Measurements from ENCODE around the gene STX10. TPM values are rescaled to one million over a fixed set of nuclear protein-coding genes. Genes with fewer than 3 reads are reported as not detected.
A peak's percentile ranks its signal among the peaks of the same experiment; 100 is the strongest.

The STX10 gene
- total RNA-seq, 2 donors from 2014 or later = 30.8 to 83.4 TPM

DNA sequence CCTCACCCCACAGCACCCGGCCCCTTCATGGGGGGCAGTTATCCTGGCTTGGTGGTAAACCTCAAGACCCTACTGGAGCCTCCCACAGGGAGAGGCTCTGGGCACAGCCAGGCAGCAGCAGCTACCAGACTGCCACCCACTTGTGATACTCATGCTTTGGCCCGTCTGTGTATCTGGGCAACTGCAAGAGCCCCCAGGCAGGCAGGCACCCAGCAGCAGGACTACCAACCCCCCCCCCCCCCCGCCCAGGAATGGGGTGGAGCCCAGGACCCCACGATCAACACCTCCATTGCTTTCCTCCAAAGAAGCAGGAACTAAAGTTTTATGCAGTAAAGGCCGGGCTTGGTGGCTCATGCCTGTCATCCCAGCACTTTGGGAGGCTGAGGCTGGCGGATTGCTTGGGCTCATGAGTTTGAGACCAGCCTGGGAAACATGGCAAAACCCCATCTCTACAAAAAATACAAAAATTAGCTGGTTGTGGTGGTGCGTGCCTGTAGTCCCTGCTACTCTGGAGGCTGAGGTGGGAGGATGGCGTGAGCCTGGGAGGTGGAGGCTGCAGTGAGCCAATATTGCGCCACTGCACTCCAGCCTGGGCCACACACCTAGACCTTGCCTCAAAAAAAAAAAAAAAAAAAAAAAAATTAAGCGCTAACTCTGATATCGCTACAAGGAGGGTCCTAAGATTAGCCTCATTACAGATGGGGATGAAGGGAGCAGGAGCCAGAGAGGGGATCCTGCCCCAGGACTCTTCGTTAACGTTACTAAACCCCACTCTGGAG lies 46.4 kb downstream of the STX10 start:
- no peaks in the 10 kb centered on the region for H3K27me3 ChIP-seq (replicated peaks; ENCODE audit: insufficient read depth)
- H3K4me3 ChIP-seq = peak overlapping the region; percentile 29
- DNase-seq (ENCODE audit: low spot score) (no peak), ATAC-seq (ENCODE audit: insufficient number of reproducible peaks, low FRiP score, low read depth) (no peak)
- H3K9me3 ChIP-seq = no peaks in the 10 kb centered on the region
- H3K27ac ChIP-seq = peak overlapping the region; percentile 82 to 84
- no peaks in the 10 kb centered on the region for H3K36me3 ChIP-seq
- peaks cover 13 to 40% of the 10 kb centered on the region in 2 donors for H3K4me1 ChIP-seq (ENCODE audit: control insufficient read depth in 1 of 2, low read depth in 2 of 2)
- TF ChIP-seq, protein P1, sequence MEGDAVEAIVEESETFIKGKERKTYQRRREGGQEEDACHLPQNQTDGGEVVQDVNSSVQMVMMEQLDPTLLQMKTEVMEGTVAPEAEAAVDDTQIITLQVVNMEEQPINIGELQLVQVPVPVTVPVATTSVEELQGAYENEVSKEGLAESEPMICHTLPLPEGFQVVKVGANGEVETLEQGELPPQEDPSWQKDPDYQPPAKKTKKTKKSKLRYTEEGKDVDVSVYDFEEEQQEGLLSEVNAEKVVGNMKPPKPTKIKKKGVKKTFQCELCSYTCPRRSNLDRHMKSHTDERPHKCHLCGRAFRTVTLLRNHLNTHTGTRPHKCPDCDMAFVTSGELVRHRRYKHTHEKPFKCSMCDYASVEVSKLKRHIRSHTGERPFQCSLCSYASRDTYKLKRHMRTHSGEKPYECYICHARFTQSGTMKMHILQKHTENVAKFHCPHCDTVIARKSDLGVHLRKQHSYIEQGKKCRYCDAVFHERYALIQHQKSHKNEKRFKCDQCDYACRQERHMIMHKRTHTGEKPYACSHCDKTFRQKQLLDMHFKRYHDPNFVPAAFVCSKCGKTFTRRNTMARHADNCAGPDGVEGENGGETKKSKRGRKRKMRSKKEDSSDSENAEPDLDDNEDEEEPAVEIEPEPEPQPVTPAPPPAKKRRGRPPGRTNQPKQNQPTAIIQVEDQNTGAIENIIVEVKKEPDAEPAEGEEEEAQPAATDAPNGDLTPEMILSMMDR (IDR thresholded peaks at IDR 0.05) = no peak

DNA sequence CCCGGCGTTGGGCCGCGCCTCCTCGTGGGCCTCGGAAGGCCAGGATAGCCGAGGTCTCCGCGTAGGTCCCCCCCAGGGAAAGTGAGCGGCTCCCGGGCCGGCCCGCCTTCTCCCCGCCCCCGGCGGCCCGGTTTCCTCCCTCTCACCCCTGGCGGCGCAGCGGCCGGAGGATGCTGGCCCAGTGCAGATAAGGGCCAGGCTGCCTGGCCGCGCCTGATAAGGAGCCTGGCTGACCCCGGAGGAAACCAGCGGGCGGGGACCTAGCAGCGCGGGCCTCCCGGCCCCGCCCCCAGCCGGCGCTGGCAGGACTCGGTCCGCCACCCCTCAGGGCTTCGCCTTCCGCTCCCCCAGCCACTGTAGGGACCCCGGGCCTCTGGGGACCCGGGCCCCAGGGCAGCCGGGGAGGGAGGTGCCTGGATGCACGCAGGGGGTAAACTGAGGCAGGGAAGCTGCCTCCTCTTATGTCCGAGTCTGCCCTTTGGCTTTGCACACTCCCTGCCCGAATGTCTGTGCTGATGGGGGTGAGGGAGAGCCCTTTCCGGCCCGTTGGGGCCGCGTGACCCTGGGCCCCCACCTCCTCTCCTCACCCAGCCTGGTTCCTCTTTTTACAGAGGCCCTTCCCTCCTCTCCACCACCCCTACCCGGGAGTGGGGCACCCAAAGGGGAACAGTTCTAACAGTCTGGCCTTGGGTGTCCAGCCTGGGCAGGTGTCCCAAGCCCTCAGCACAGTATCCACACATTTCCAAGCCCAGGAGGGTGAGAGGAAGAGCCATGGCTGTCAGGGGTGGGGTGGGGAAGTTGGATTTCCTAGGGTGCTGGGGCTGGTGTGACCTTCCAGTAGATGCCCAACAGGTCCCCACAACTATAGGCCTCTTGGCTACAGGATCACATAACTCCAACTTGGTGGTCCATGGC lies 47.3 kb downstream of the STX10 start, which contains the start of gene LYL1:
Gene LYL1, minus strand, starts transcription at position 193 of the 915 bp plus-strand sequence. CDS start 1,687 bp downstream, outside the sequence.
- peak; percentile 5 for ATAC-seq (ENCODE audit: insufficient number of reproducible peaks, low FRiP score, low read depth)
- H3K27ac ChIP-seq = peak within 1 kb of the TSS; percentile 82 to 84
- no peak for DNase-seq (ENCODE audit: low spot score)
- no peaks in the 10 kb centered on the region for H3K9me3 ChIP-seq
- peak within 1 kb of the TSS; percentile 65 for H3K4me3 ChIP-seq
- peaks cover 13 to 43% of the 10 kb centered on the region in 2 donors for H3K4me1 ChIP-seq (ENCODE audit: control insufficient read depth in 1 of 2, low read depth in 2 of 2)
- TF ChIP-seq, protein P1 (IDR thresholded peaks at IDR 0.05) = no peak
- no peaks in the 10 kb centered on the region for H3K27me3 ChIP-seq (replicated peaks; ENCODE audit: insufficient read depth)
- no peaks in the 10 kb centered on the region for H3K36me3 ChIP-seq

DNA sequence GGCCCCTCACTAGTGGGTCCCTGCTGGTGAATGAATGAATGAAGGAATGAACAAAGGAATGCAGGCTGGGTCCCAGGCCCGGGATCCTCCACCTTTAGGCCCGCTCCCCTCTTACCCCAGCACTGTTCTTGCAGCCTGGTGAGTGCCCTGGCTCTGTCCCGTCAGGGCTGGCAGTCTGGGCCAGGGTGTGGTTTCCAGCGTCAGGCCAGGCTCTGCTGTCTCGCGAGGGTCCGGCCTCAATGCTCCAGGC lies 47.8 kb downstream of the STX10 start:
- peak overlapping the region; percentile 65 for H3K4me3 ChIP-seq
- H3K27ac ChIP-seq = peak overlapping the region; percentile 82 to 84
- H3K4me1 ChIP-seq (ENCODE audit: control insufficient read depth in 1 of 2, low read depth in 2 of 2) = peaks cover 13 to 43% of the 10 kb centered on the region in 2 donors
- no peaks in the 10 kb centered on the region for H3K9me3 ChIP-seq
- DNase-seq (ENCODE audit: low spot score) (no peak), ATAC-seq (ENCODE audit: insufficient number of reproducible peaks, low FRiP score, low read depth) (peak; percentile 8)
- no peaks in the 10 kb centered on the region for H3K27me3 ChIP-seq (replicated peaks; ENCODE audit: insufficient read depth)
- no peaks in the 10 kb centered on the region for H3K36me3 ChIP-seq
- TF ChIP-seq, protein P1 (IDR thresholded peaks at IDR 0.05) = no peak

DNA sequence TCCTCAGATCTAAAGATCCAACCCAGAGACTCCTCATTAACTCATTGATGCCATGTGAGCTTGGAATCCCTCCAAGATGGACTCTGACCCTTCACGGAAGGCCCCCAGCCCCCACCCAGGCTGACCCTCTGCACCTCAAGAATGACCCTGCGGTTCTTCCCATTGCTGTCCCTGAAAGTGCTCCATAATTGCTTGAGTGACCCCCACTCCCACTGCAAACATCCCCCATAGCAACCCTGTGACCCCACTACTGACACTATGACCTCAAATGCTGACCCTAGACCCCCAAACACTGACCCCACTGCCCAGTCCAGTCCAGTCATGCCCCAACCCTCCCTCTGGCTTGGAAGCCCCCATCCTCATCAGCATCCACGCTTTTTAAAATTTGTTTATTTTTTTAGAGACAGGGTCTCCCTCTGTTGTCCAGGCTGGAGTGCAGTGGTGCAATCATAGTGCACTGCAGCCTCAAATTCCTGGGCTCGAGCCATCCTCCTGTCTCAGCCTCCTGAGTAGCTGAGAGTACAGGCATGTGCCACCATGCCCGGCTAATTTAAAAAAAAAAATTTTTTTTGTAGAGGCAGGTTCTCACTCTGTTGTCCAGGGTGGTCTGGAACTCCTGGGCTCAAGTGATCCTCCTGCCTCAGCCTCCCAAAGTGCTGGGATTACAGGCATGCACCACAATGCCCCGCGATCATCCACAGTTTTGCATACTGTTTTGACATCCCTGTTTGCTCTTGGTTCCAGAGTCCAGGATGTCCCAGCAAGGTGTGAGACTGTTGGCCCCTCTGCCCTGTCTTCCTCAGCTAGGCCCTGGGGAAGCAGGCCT lies 48.4 kb downstream of the STX10 start:
- Histone ChIP-seq H3K27me3 (replicated peaks; ENCODE audit: insufficient read depth) (no peaks in the 10 kb centered on the region), H3K36me3 (no peaks in the 10 kb centered on the region), H3K4me1 (ENCODE audit: control insufficient read depth in 1 of 2, low read depth in 2 of 2) (peaks cover 13 to 44% of the 10 kb centered on the region in 2 donors), H3K4me3 (peak overlapping the region; percentile 65), H3K27ac (peak overlapping the region; percentile 82 to 84), H3K9me3 (no peaks in the 10 kb centered on the region)
- DNase-seq (ENCODE audit: low spot score) (no peak), ATAC-seq (ENCODE audit: insufficient number of reproducible peaks, low FRiP score, low read depth) (no peak)
- TF ChIP-seq, protein P1 (IDR thresholded peaks at IDR 0.05) = no peak

Data from thoracic aorta (tissue), 2 donors.